Ovary (tissue), 9 donors: ENCODE results near the gene NUBPL. TPM values are rescaled to one million over a fixed set of nuclear protein-coding genes. Genes with fewer than 3 reads are reported as not detected.
"Not testable (repeated sequence)": the region's sequence is repeated elsewhere in the genome, so short reads cannot be mapped to it uniquely, and the experiment has no call there.

Experiments used
- DNase-seq, 5 donors: peaks; one replicate each; pipeline ENCODE4 v3.0.0-alpha.2; 2019 to 2020
- H3K27ac ChIP-seq, 2 donors: fragments of 200-600 bp; one replicate each; pipeline versions ENCODE4 v1.5.1 to v1.8.0; 2019 to 2022
- H3K27me3 ChIP-seq: fragments of 200-600 bp; one replicate; pipeline ENCODE4 v1.8.0; 2022
- H3K36me3 ChIP-seq: fragments of 200-600 bp; sonication (generic); one replicate; pipeline ENCODE4 v1.5.1; 2019
- H3K4me1 ChIP-seq: one replicate; pipeline ENCODE4 v1.8.1; 2013; ENCODE audit warnings: mild to moderate bottlenecking, moderate library complexity; ENCODE audit not compliant: insufficient read depth
- H3K4me3 ChIP-seq: fragments of 200-600 bp; sonication (generic); one replicate; pipeline ENCODE4 v1.5.1; 2017
- H3K9me3 ChIP-seq, 2 donors: fragments of 200-600 bp in 1 of 2; sonication (generic) in 1 of 2; one replicate each; pipeline versions ENCODE4 v1.5.1 to v1.8.1; 2013 to 2019; ENCODE audit warnings: mild to moderate bottlenecking in 1 of 2, moderate library complexity in 1 of 2
- CTCF ChIP-seq, 3 donors: fragments of 450-650 bp in 2 of 3; fragments of 200-600 bp in 1 of 3; IDR thresholded peaks; one replicate each; pipeline versions ENCODE4 v1.5.1 to v1.8.0; 2016 to 2022; ENCODE audit warnings: antibody characterized with exemption in 3 of 3, mild to moderate bottlenecking in 1 of 3
- EP300 ChIP-seq: sonication (generic); formaldehyde crosslinking; IDR thresholded peaks from one replicate; pipeline ENCODE4 v1.6.1; 2017; ENCODE audit warnings: antibody characterized with exemption
- POLR2A ChIP-seq: fragments of 450-650 bp; IDR thresholded peaks from one replicate; pipeline ENCODE4 v1.6.1; 2017; ENCODE audit warnings: antibody characterized with exemption, mild to moderate bottlenecking, moderate library complexity
- WGBS, 3 donors: extraction: QIAGEN DNeasy Blood & Tissue Kit in 1 of 3; methylation state at CpG; one replicate each; pipeline versions ENCODE4 v1.1.5 to v1.1.7; 2013 to 2017; 5-methylcytosine and 5-hydroxymethylcytosine counted together
- intact Hi-C, 4 donors: fragments of 100-400 bp; cut with DNase I; formaldehyde crosslinking; loops; one replicate each; pipeline versions ENCODE4 v1.11.0 to v1.15.1; 2022 to 2023
- polyA plus RNA-seq, 2 donors: library from polyadenylated mRNA; stranded (reverse); fragments of 200-250 nt in 1 of 2; fragments of 350-450 nt in 1 of 2; fragmentation: Illumina TruSeq in 1 of 2; extraction: RNeasy Lipid Tissue Mini Kit (QIAGEN cat#74804) in 1 of 2; gene quantifications; one replicate each; pipeline ENCODE4 v1.2.3, GENCODE V29; 2013 to 2014
- total RNA-seq, 7 donors: library from RNA; depleted of rRNA in 2 of 7; stranded (reverse); fragments of >200 nt in 2 of 7; fragmentation: NEBNext Ultra II Directional in 3 of 7; extraction: Animal tissue kit (Norgen Biotek cat#: 25700) in 3 of 7; gene quantifications; one replicate each; pipeline versions ENCODE4 v1.1.0 to v1.2.4, GENCODE V29; 2016 to 2023
- donor health status: DM: no; HTN: no; CAD: no; lungs with moderate emphysema.
- donor health status: DM: no; HTN: no; CAD: no.
- donor health status: Bipolar disorder and iron deficiency.
- donor health status: DM: yes; HTN: yes; CAD: no.
- donor health status: DM: no; HTN: no; CAD: no.
- donor health status: DM: yes; HTN: yes; CAD: no.

Gene NUBPL
- total and polyA plus RNA-seq, 9 donors = 5.8 to 17.6 (median 14.0) TPM

GRCh38 chr14:31703056-31703455 is 141.9 kb downstream of the NUBPL start:
- TF ChIP-seq CTCF (IDR thresholded peaks at IDR 0.05) (no peak), POLR2A (no peak), EP300 (no peak)
- WGBS, 3 donors = 72 to 94% (median 94%) methylated on average over 2 of the region's 2 CpGs

GRCh38 chr14:31705731-31706130 is 144.5 kb downstream of the NUBPL start:
- H3K4me3 ChIP-seq = no peak overlapping the region
- 84 to 99% (median 89%) methylated on average over 14 of the region's 14 CpGs for WGBS, 3 donors
- H3K27ac ChIP-seq = no peak overlapping the region
- intact Hi-C loops = no loop called here
- no peaks in the 10 kb centered on the region for H3K4me1 ChIP-seq
- TF ChIP-seq CTCF (IDR thresholded peaks at IDR 0.05) = no peak
- H3K27me3 ChIP-seq = no peaks in the 10 kb centered on the region
- no peak for DNase-seq
- no peaks in the 10 kb centered on the region for H3K36me3 ChIP-seq
- H3K9me3 ChIP-seq = no peaks in the 10 kb centered on the region

More at GRCh38 chr14:31703056-31703455, 141.9 kb downstream of the NUBPL start:
- Histone ChIP-seq H3K4me1 (no peaks in the 10 kb centered on the region), H3K27me3 (no peaks in the 10 kb centered on the region), H3K4me3 (no peak overlapping the region), H3K27ac (no peak overlapping the region), H3K36me3 (no peaks in the 10 kb centered on the region), H3K9me3 (no peaks in the 10 kb centered on the region)
- DNase-seq = no peak
- intact Hi-C loops = no loop called here

- DNase-seq, H3K36me3 ChIP-seq, H3K4me1 ChIP-seq, H3K27ac ChIP-seq, H3K27me3 ChIP-seq, H3K9me3 ChIP-seq, H3K4me3 ChIP-seq, intact Hi-C loops: not testable (repeated sequence)
- WGBS, 3 donors = 95 to 96% (median 95%) methylated on average over 7 of the region's 7 CpGs
Observed at GRCh38 chr14:31708661-31709060, 147.5 kb downstream of the NUBPL start.

- Histone ChIP-seq H3K4me3 (no peak overlapping the region), H3K9me3 (no peaks in the 10 kb centered on the region), H3K36me3 (no peaks in the 10 kb centered on the region), H3K27me3 (no peaks in the 10 kb centered on the region), H3K27ac (no peak overlapping the region), H3K4me1 (no peaks in the 10 kb centered on the region)
- no peak for TF ChIP-seq EP300
- TF ChIP-seq POLR2A = no peak
- no peak for TF ChIP-seq CTCF (IDR thresholded peaks at IDR 0.05)
- intact Hi-C loops = no loop called here
- 90% methylated on average over 18 of the region's 18 CpGs for WGBS, 3 donors
- DNase-seq = no peak
Observed at GRCh38 chr14:31712244-31713127, 151.3 kb downstream of the NUBPL start.

- Histone ChIP-seq H3K27me3 (no peaks in the 10 kb centered on the region), H3K4me3 (no peak overlapping the region), H3K9me3 (no peaks in the 10 kb centered on the region), H3K27ac (no peak overlapping the region), H3K36me3 (no peaks in the 10 kb centered on the region), H3K4me1 (no peaks in the 10 kb centered on the region)
- TF ChIP-seq POLR2A = no peak
- no peak for TF ChIP-seq EP300
- TF ChIP-seq CTCF (IDR thresholded peaks at IDR 0.05) = no peak
- no peak for DNase-seq
- intact Hi-C loops = no loop called here
Observed at GRCh38 chr14:31716208-31716607, 155.0 kb downstream of the NUBPL start.
